HG03558 (cell line): ENCODE measurements around the gene WDR90.
"Not testable (repeated sequence)": the region's sequence is repeated elsewhere in the genome, so short reads cannot be mapped to it uniquely, and the experiment has no call there.

Experiments used
- ATAC-seq: cut with Tn5 transposase; IDR thresholded peaks from one replicate; pipeline ENCODE4 v1.9.1; 2021; ENCODE audit warnings: moderate number of reproducible peaks; ENCODE audit not compliant: unreplicated experiment; ENCODE audit errors: extremely low read depth

WDR90 gene

GRCh38 chr16:684071-684794 lies 35.1 kb downstream of the WDR90 start, which contains the start of gene JMJD8:
Gene JMJD8, minus strand, starts transcription at chr16:684334. Its CDS starts 15 bp downstream, at chr16:684319.
- ATAC-seq, result peak; percentile 60

GRCh38 chr16:684961-685696 lies 36.0 kb downstream of the WDR90 start:
- no peak for ATAC-seq

GRCh38 chr16:685967-686366 lies 36.8 kb downstream of the WDR90 start:
- no peak for ATAC-seq

GRCh38 chr16:686459-687260 lies 37.5 kb downstream of the WDR90 start:
- ATAC-seq, result no peak

- ATAC-seq, result no peak
These were observed 38.3 kb downstream of the WDR90 start for GRCh38 chr16:687499-687898.

GRCh38 chr16:689175-689897 lies 40.2 kb downstream of the WDR90 start:
- ATAC-seq, result no peak

GRCh38 chr16:691242-691641 lies 42.1 kb downstream of the WDR90 start:
- ATAC-seq, result not testable (repeated sequence)

GRCh38 chr16:692356-693108 lies 43.4 kb downstream of the WDR90 start:
- no peak for ATAC-seq

- ATAC-seq, result no peak
These were observed 44.2 kb downstream of the WDR90 start for GRCh38 chr16:693364-693763.

- no peak for ATAC-seq
These were observed 44.6 kb downstream of the WDR90 start for GRCh38 chr16:693766-694165.

- no peak for ATAC-seq
These were observed 45.2 kb downstream of the WDR90 start for GRCh38 chr16:694187-694862.

GRCh38 chr16:694863-695354 lies 45.7 kb downstream of the WDR90 start:
- ATAC-seq, result no peak

GRCh38 chr16:695355-696089 lies 46.4 kb downstream of the WDR90 start:
- ATAC-seq, result no peak

GRCh38 chr16:698911-699671 lies 49.9 kb downstream of the WDR90 start:
- ATAC-seq, result no peak

- ATAC-seq, result no peak
These were observed 51.8 kb downstream of the WDR90 start for GRCh38 chr16:700684-701584.

GRCh38 chr16:702341-702740 lies 53.2 kb downstream of the WDR90 start:
- no peak for ATAC-seq
